A549 treated with ZK216348 at 1 μM for 4 hours (cell line): ENCODE data around the gene UBFD1. TPM values are rescaled to one million over a fixed set of nuclear protein-coding genes. Genes with fewer than 3 reads are reported as not detected.

Experiments used
- total RNA-seq: library from RNA; stranded (reverse); fragments of 200-300 nt; extraction: Qiagen RNA extraction; gene quantifications from 5 replicates; pipeline ENCODE4 v1.2.3, GENCODE V29; 2022; ENCODE audit warnings: low read depth

UBFD1 gene, protein sequence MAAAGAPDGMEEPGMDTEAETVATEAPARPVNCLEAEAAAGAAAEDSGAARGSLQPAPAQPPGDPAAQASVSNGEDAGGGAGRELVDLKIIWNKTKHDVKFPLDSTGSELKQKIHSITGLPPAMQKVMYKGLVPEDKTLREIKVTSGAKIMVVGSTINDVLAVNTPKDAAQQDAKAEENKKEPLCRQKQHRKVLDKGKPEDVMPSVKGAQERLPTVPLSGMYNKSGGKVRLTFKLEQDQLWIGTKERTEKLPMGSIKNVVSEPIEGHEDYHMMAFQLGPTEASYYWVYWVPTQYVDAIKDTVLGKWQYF
- total RNA-seq = 32.6 to 69.2 TPM (median 54.2 TPM) in 5 replicates

GRCh38 chr16:23556881-23557778 is at the start of gene UBFD1, which contains the start of gene EARS2:
UBFD1 (plus strand) TSS chr16:23557727; CDS start chr16:23557743, 16 bp downstream.
EARS2 (minus strand) TSS chr16:23557350; CDS start chr16:23557343, 7 bp downstream.

GRCh38 chr16:23510164-23510914 is 47.2 kb upstream of the UBFD1 start, which contains the start of gene GGA2:
GGA2 (minus strand) TSS chr16:23510494; CDS start chr16:23510411, 83 bp downstream.

GRCh38 chr16:23595951-23596720 is 38.6 kb downstream of the UBFD1 start, which contains the start of gene NDUFAB1:
NDUFAB1 (minus strand) TSS chr16:23596316; CDS start chr16:23596290, 26 bp downstream.

Other genes starting within 250 kb of the UBFD1 start
- 13.5 to 18.3 TPM (median 16.7 TPM) in 5 replicates for gene COG7, start 104.5 kb upstream of the UBFD1 start, total RNA-seq
- 20.7 to 31.0 TPM (median 27.5 TPM) in 5 replicates for gene GGA2, start 47.2 kb upstream of the UBFD1 start, total RNA-seq
- 19.3 to 37.0 TPM (median 30.6 TPM) in 5 replicates for gene EARS2, start 377 bp upstream of the UBFD1 start, total RNA-seq
- 138 to 194 TPM (median 173 TPM) in 5 replicates for gene NDUFAB1, start 38.6 kb downstream of the UBFD1 start, total RNA-seq
- 9.6 to 13.3 TPM (median 10.5 TPM) in 5 replicates for gene PALB2, start 83.6 kb downstream of the UBFD1 start, total RNA-seq
- 68.4 to 82.1 TPM (median 72.7 TPM) in 5 replicates for gene DCTN5, start 83.7 kb downstream of the UBFD1 start, total RNA-seq
- 160 to 173 TPM (median 168 TPM) in 5 replicates for gene PLK1, start 121.2 kb downstream of the UBFD1 start, total RNA-seq
- 0.20 TPM in 1 of 5 replicates, not detected in the others for gene ERN2, start 155.5 kb downstream of the UBFD1 start, total RNA-seq
- not detected in 5 replicates for gene CHP2, start 197.3 kb downstream of the UBFD1 start, total RNA-seq